HUES6 (cell line): Measurements from ENCODE around the gene NPHP4.

Experiments
- H3K27ac ChIP-seq: 2 replicates; pipeline ENCODE4 v1.7.0; 2013; ENCODE audit warnings: low read depth, mild to moderate bottlenecking, low read length, inconsistent platforms
- H3K27me3 ChIP-seq: 2 replicates; pipeline ENCODE4 v1.6.1; 2013; ENCODE audit warnings: low read length; ENCODE audit not compliant: control insufficient read depth, insufficient read depth
- H3K36me3 ChIP-seq: 2 replicates; pipeline ENCODE4 v1.6.1; 2013; ENCODE audit warnings: low read length; ENCODE audit not compliant: control insufficient read depth, insufficient read depth
- H3K4me1 ChIP-seq: 2 replicates; pipeline ENCODE4 v1.6.1; 2013; ENCODE audit warnings: low read length; ENCODE audit not compliant: control insufficient read depth, insufficient read depth
- H3K4me3 ChIP-seq: 2 replicates; pipeline ENCODE4 v1.5.1; 2013; ENCODE audit warnings: low read depth, low read length
- H3K9ac ChIP-seq: one replicate; pipeline ENCODE4 v1.6.1; 2013; ENCODE audit warnings: mild to moderate bottlenecking, low read length
- H3K9me3 ChIP-seq: 2 replicates; pipeline ENCODE4 v1.6.1; 2013; ENCODE audit warnings: low read depth, low read length; ENCODE audit not compliant: control insufficient read depth, insufficient read depth

Gene NPHP4

GRCh38 chr1:5951846-5952410, 40.3 kb downstream of the NPHP4 start:
- H3K9ac ChIP-seq: no peak overlapping the region
- peaks cover 10% of the 10 kb centered on the region for H3K36me3 ChIP-seq
- H3K27me3 ChIP-seq: no peaks in the 10 kb centered on the region
- H3K9me3 ChIP-seq: no peaks in the 10 kb centered on the region
- H3K4me1 ChIP-seq: no peaks in the 10 kb centered on the region
- no peak overlapping the region for H3K27ac ChIP-seq
- no peak overlapping the region for H3K4me3 ChIP-seq

GRCh38 chr1:5950994-5951785, 41.0 kb downstream of the NPHP4 start:
- Histone ChIP-seq H3K9me3 (no peaks in the 10 kb centered on the region), H3K36me3 (peaks cover 17% of the 10 kb centered on the region), H3K4me3 (no peak overlapping the region), H3K27me3 (no peaks in the 10 kb centered on the region), H3K9ac (no peak overlapping the region), H3K4me1 (no peaks in the 10 kb centered on the region), H3K27ac (no peak overlapping the region)

GRCh38 chr1:5950201-5950895, 41.9 kb downstream of the NPHP4 start:
- Histone ChIP-seq H3K27ac (no peak overlapping the region), H3K36me3 (peaks cover 20% of the 10 kb centered on the region), H3K9ac (no peak overlapping the region), H3K9me3 (no peaks in the 10 kb centered on the region), H3K27me3 (no peaks in the 10 kb centered on the region), H3K4me3 (no peak overlapping the region), H3K4me1 (no peaks in the 10 kb centered on the region)

- H3K9me3 ChIP-seq: no peaks in the 10 kb centered on the region
- no peaks in the 10 kb centered on the region for H3K4me1 ChIP-seq
- no peaks in the 10 kb centered on the region for H3K27me3 ChIP-seq
- no peak overlapping the region for H3K27ac ChIP-seq
- no peak overlapping the region for H3K4me3 ChIP-seq
- H3K36me3 ChIP-seq: peaks cover 21% of the 10 kb centered on the region
- H3K9ac ChIP-seq: no peak overlapping the region
These were observed 42.5 kb downstream of the NPHP4 start for GRCh38 chr1:5949761-5950100.

GRCh38 chr1:5949085-5949760, 43.0 kb downstream of the NPHP4 start:
- Histone ChIP-seq H3K4me3 (no peak overlapping the region), H3K4me1 (no peaks in the 10 kb centered on the region), H3K9ac (no peak overlapping the region), H3K27me3 (no peaks in the 10 kb centered on the region), H3K27ac (no peak overlapping the region), H3K9me3 (no peaks in the 10 kb centered on the region), H3K36me3 (peaks cover 21% of the 10 kb centered on the region)

GRCh38 chr1:5948681-5949005, 43.6 kb downstream of the NPHP4 start:
- Histone ChIP-seq H3K9ac (no peak overlapping the region), H3K36me3 (peaks cover 21% of the 10 kb centered on the region), H3K9me3 (no peaks in the 10 kb centered on the region), H3K4me1 (no peaks in the 10 kb centered on the region), H3K27me3 (no peaks in the 10 kb centered on the region), H3K27ac (no peak overlapping the region), H3K4me3 (no peak overlapping the region)

- H3K4me3 ChIP-seq: no peak overlapping the region
- no peak overlapping the region for H3K27ac ChIP-seq
- peaks cover 18% of the 10 kb centered on the region for H3K36me3 ChIP-seq
- H3K27me3 ChIP-seq: no peaks in the 10 kb centered on the region
- H3K9ac ChIP-seq: no peak overlapping the region
- H3K4me1 ChIP-seq: no peaks in the 10 kb centered on the region
- no peaks in the 10 kb centered on the region for H3K9me3 ChIP-seq
These were observed 44.1 kb downstream of the NPHP4 start for GRCh38 chr1:5947978-5948680.

GRCh38 chr1:5947071-5947821, 45.0 kb downstream of the NPHP4 start:
- Histone ChIP-seq H3K27ac (no peak overlapping the region), H3K9ac (no peak overlapping the region), H3K27me3 (no peaks in the 10 kb centered on the region), H3K4me1 (no peaks in the 10 kb centered on the region), H3K4me3 (no peak overlapping the region), H3K36me3 (peaks cover 18% of the 10 kb centered on the region), H3K9me3 (no peaks in the 10 kb centered on the region)

- no peaks in the 10 kb centered on the region for H3K4me1 ChIP-seq
- H3K27me3 ChIP-seq: no peaks in the 10 kb centered on the region
- H3K4me3 ChIP-seq: no peak overlapping the region
- no peak overlapping the region for H3K27ac ChIP-seq
- peaks cover 14% of the 10 kb centered on the region; the same call in 1 of the 2 replicates for H3K36me3 ChIP-seq
- no peaks in the 10 kb centered on the region for H3K9me3 ChIP-seq
- no peak overlapping the region for H3K9ac ChIP-seq
These were observed 46.8 kb downstream of the NPHP4 start for GRCh38 chr1:5945445-5945844.

GRCh38 chr1:5944843-5945167, 47.4 kb downstream of the NPHP4 start:
- peaks cover 14% of the 10 kb centered on the region; the same call in 1 of the 2 replicates for H3K36me3 ChIP-seq

More at GRCh38 chr1:5944843-5945167, 47.4 kb downstream of the NPHP4 start:
- Histone ChIP-seq H3K27me3 (no peaks in the 10 kb centered on the region), H3K4me3 (no peak overlapping the region), H3K4me1 (no peaks in the 10 kb centered on the region), H3K9ac (no peak overlapping the region), H3K27ac (no peak overlapping the region), H3K9me3 (no peaks in the 10 kb centered on the region)
